ENCODE measurements around the gene ACOX2. TPM values are rescaled to one million over a fixed set of nuclear protein-coding genes. Genes with fewer than 3 reads are reported as not detected.

The ACOX2 gene
- total and polyA plus RNA-seq, 2 of the 13 experiments (the other 11 are each of a cell fraction or from before 2014, with no cell fraction given): 42.6 to 98.5 TPM

DNA sequence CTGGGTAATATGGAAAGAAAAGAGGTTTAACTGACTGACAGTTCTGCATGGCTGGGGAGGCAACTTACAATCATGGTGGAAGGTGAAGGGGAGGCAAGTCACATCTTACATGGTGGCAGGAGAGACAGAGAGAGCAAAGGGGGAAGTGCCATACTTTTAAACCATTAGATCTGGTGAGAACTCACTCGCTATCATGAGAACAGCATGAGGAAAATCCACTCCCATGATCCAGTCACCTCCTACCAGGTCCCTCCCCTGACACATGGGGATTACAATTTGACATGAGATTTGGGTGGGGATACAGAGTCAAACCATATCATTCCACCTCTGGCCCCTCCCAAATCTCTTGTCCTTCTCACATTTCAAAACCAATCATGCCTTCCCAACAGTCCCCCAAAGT, 16.0 kb upstream of the ACOX2 start:
- Histone ChIP-seq H4K20me1 (ENCODE audit: insufficient read depth, low read length) (no peaks in the 10 kb centered on the region), H3K9ac (ENCODE audit: insufficient read depth, low read depth, low read length) (no peak overlapping the region), H3K4me2 (ENCODE audit: low read depth, low read length) (no peak overlapping the region), H3K27me3 (ENCODE audit: control insufficient read depth in 1 of 2, insufficient read depth in 2 of 2, low read length in 2 of 2) (no peaks in the 10 kb centered on the region), H3K79me2 (ENCODE audit: insufficient read depth, low read length) (no peaks in the 10 kb centered on the region), H3K9me3 (ENCODE audit: low read length) (no peaks in the 10 kb centered on the region), H3K27ac (ENCODE audit: extremely low read length, insufficient read depth, low read length) (no peak overlapping the region), H3K4me3 (replicated peaks in 1 of 3; ENCODE audit: insufficient read depth in 1 of 3, low read depth in 2 of 3, low read length in 3 of 3) (no peak overlapping the region), H3K36me3 (replicated peaks in 1 of 2; ENCODE audit: control insufficient read depth in 1 of 2, insufficient read depth in 2 of 2, low read length in 2 of 2) (no peaks in the 10 kb centered on the region), H3K4me1 (ENCODE audit: insufficient read depth, low read length) (peaks cover 31% of the 10 kb centered on the region), H2AFZ (ENCODE audit: low read length) (no peak overlapping the region)
- ChIA-PET CTCF (ENCODE audit: low intra/inter-chr PET ratio, low total read pairs) (no interaction called here), POLR2A (interaction anchor here (0.9 kb wide), 1 partner anchor 16 kb away, joined by 4 read pairs; the partner anchor contains the start of gene ACOX2)
- intact Hi-C loops (cut with micrococcal nuclease; ENCODE audit: unreplicated experiment) (no loop called here), in situ Hi-C loops (cut with HindIII; ENCODE audit: extremely low pct_ligation_motif_present, low pct_unique_long_range_greater_than_20kb) (no loop called here)
- WGBS (ENCODE audit: low lambda C conversion rate): 100% methylated on average over 1 of the region's 1 CpG
- no peak for FAIRE-seq
- no TSS peak for BruUV-seq (replicated peaks)
- ATAC-seq: no peak
- no peak for DNase-seq (ENCODE audit: low spot score)
- TF ChIP-seq, protein P1, sequence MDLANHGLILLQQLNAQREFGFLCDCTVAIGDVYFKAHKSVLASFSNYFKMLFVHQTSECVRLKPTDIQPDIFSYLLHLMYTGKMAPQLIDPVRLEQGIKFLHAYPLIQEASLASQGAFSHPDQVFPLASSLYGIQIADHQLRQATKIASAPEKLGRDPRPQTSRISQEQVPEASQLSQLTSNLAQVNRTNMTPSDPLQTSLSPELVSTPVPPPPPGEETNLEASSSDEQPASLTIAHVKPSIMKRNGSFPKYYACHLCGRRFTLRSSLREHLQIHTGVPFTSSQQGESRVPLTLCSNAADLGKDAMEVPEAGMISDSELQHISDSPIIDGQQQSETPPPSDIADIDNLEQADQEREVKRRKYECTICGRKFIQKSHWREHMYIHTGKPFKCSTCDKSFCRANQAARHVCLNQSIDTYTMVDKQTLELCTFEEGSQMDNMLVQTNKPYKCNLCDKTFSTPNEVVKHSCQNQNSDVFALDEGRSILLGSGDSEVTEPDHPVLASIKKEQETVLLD (CRISPR knock-in tag; IDR thresholded peaks at IDR 0.05; ENCODE audit: low read depth): no peak
- TF ChIP-seq, protein P2, sequence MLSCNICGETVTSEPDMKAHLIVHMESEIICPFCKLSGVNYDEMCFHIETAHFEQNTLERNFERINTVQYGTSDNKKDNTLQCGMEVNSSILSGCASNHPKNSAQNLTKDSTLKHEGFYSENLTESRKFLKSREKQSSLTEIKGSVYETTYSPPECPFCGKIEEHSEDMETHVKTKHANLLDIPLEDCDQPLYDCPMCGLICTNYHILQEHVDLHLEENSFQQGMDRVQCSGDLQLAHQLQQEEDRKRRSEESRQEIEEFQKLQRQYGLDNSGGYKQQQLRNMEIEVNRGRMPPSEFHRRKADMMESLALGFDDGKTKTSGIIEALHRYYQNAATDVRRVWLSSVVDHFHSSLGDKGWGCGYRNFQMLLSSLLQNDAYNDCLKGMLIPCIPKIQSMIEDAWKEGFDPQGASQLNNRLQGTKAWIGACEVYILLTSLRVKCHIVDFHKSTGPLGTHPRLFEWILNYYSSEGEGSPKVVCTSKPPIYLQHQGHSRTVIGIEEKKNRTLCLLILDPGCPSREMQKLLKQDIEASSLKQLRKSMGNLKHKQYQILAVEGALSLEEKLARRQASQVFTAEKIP (CRISPR knock-in tag; IDR thresholded peaks at IDR 0.05; ENCODE audit: borderline replicate concordance): no peak
- TF ChIP-seq ZNF749 (CRISPR knock-in tag; IDR thresholded peaks at IDR 0.05; ENCODE audit: borderline replicate concordance) (no peak), ZNF33A (CRISPR knock-in tag; IDR thresholded peaks at IDR 0.05; ENCODE audit: borderline replicate concordance) (no peak), ZNF605 (CRISPR knock-in tag; IDR thresholded peaks at IDR 0.05) (no peak), TP53 (CRISPR knock-in tag; conservative IDR thresholded peaks at IDR 0.05) (no peak), CBFB (CRISPR knock-in tag; IDR thresholded peaks at IDR 0.05) (no peak), HMGA1 (CRISPR knock-in tag; conservative IDR thresholded peaks at IDR 0.05) (no peak)
- TF ChIP-seq, protein P3, sequence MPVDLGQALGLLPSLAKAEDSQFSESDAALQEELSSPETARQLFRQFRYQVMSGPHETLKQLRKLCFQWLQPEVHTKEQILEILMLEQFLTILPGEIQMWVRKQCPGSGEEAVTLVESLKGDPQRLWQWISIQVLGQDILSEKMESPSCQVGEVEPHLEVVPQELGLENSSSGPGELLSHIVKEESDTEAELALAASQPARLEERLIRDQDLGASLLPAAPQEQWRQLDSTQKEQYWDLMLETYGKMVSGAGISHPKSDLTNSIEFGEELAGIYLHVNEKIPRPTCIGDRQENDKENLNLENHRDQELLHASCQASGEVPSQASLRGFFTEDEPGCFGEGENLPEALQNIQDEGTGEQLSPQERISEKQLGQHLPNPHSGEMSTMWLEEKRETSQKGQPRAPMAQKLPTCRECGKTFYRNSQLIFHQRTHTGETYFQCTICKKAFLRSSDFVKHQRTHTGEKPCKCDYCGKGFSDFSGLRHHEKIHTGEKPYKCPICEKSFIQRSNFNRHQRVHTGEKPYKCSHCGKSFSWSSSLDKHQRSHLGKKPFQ (CRISPR knock-in tag; IDR thresholded peaks at IDR 0.05; ENCODE audit: insufficient replicate concordance): no peak
- TF ChIP-seq, protein P4, sequence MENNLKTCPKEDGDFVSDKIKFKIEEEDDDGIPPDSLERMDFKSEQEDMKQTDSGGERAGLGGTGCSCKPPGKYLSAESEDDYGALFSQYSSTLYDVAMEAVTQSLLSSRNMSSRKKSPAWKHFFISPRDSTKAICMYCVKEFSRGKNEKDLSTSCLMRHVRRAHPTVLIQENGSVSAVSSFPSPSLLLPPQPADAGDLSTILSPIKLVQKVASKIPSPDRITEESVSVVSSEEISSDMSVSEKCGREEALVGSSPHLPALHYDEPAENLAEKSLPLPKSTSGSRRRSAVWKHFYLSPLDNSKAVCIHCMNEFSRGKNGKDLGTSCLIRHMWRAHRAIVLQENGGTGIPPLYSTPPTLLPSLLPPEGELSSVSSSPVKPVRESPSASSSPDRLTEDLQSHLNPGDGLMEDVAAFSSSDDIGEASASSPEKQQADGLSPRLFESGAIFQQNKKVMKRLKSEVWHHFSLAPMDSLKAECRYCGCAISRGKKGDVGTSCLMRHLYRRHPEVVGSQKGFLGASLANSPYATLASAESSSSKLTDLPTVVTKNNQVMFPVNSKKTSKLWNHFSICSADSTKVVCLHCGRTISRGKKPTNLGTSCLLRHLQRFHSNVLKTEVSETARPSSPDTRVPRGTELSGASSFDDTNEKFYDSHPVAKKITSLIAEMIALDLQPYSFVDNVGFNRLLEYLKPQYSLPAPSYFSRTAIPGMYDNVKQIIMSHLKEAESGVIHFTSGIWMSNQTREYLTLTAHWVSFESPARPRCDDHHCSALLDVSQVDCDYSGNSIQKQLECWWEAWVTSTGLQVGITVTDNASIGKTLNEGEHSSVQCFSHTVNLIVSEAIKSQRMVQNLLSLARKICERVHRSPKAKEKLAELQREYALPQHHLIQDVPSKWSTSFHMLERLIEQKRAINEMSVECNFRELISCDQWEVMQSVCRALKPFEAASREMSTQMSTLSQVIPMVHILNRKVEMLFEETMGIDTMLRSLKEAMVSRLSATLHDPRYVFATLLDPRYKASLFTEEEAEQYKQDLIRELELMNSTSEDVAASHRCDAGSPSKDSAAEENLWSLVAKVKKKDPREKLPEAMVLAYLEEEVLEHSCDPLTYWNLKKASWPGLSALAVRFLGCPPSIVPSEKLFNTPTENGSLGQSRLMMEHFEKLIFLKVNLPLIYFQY (CRISPR knock-in tag; IDR thresholded peaks at IDR 0.05; ENCODE audit: borderline replicate concordance): no peak
- TF ChIP-seq, protein P5, sequence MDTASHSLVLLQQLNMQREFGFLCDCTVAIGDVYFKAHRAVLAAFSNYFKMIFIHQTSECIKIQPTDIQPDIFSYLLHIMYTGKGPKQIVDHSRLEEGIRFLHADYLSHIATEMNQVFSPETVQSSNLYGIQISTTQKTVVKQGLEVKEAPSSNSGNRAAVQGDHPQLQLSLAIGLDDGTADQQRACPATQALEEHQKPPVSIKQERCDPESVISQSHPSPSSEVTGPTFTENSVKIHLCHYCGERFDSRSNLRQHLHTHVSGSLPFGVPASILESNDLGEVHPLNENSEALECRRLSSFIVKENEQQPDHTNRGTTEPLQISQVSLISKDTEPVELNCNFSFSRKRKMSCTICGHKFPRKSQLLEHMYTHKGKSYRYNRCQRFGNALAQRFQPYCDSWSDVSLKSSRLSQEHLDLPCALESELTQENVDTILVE (CRISPR knock-in tag; IDR thresholded peaks at IDR 0.05): no peak
